ENCODE results near the gene WNT7B. TPM values are rescaled to one million over a fixed set of nuclear protein-coding genes. Genes with fewer than 3 reads are reported as not detected.

The WNT7B gene
- total and polyA plus RNA-seq, 2 donors (not counting 1 experiment from before 2014, with no cell fraction given), result 0.22 to 0.67 TPM

DNA sequence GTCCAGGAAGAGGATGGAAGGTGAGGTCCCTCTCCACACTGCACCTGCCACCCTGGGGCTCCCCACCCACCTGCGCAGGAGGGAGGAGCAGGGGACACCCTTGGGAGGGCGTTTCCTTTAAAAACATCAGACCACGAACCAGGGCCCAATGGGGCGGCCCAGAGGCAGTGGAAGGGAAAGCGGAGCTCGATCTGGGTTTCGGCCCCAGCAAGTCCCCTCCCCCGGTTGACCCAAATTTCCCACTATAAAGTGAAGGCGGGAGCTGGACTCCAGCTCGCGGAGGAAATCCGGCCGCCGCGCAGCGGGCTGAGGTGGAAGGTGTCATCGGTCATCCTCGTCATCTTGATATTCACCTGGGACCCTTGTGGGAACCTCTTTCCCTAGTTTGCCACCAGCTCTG lies 99.3 kb downstream of the WNT7B start:
- H4K20me1 ChIP-seq (ENCODE audit: control insufficient read depth, insufficient read depth, low read length, poor library complexity, severe bottlenecking), result no peaks in the 10 kb centered on the region
- H3K27me3 Mint-ChIP-seq, result peaks cover 28% of the 10 kb centered on the region
- no peak overlapping the region for H2AFZ ChIP-seq (ENCODE audit: insufficient read depth, low read depth, low read length, poor library complexity, severe bottlenecking)
- H3K4me3 ChIP-seq (ENCODE audit: control extremely low read depth in 1 of 5, extremely low read depth in 1 of 5, insufficient read depth in 1 of 5, low read depth in 2 of 5, low read length in 4 of 5), result no peak overlapping the region
- H3K9me3 ChIP-seq (ENCODE audit: control extremely low read depth in 1 of 3, control insufficient read depth in 2 of 3, insufficient read depth in 1 of 3, low read length in 2 of 3), result peaks cover 0 to 7% (median 3%) of the 10 kb centered on the region in 3 donors
- intact Hi-C loops (cut with micrococcal nuclease), result no loop called here
- peaks cover 4% of the 10 kb centered on the region for H3K9me3 Mint-ChIP-seq (ENCODE audit: insufficient read depth)
- ChIA-PET CTCF (no interaction called here), POLR2A (no interaction called here)
- H3K27ac Mint-ChIP-seq, result no peak overlapping the region
- ATAC-seq (ENCODE audit: low read depth) (no peak), DNase-seq (no peak)
- no peak overlapping the region for H3K4me3 Mint-ChIP-seq
- H3K27me3 ChIP-seq (replicated peaks in 1 of 4; ENCODE audit: control extremely low read depth in 1 of 4, control insufficient read depth in 3 of 4, insufficient read depth in 4 of 4, low read length in 3 of 4), result peaks cover 0 to 44% (median 5%) of the 10 kb centered on the region in 4 experiments
- no peaks in the 10 kb centered on the region for H3K79me2 ChIP-seq (ENCODE audit: control insufficient read depth, insufficient read depth, low read length)
- WGBS (ENCODE audit: insufficient coverage), result 50% methylated on average over 18 of the region's 18 CpGs
- no peak overlapping the region for H3K27ac ChIP-seq (ENCODE audit: low read length in 2 of 2)
- TF ChIP-seq, protein P1, sequence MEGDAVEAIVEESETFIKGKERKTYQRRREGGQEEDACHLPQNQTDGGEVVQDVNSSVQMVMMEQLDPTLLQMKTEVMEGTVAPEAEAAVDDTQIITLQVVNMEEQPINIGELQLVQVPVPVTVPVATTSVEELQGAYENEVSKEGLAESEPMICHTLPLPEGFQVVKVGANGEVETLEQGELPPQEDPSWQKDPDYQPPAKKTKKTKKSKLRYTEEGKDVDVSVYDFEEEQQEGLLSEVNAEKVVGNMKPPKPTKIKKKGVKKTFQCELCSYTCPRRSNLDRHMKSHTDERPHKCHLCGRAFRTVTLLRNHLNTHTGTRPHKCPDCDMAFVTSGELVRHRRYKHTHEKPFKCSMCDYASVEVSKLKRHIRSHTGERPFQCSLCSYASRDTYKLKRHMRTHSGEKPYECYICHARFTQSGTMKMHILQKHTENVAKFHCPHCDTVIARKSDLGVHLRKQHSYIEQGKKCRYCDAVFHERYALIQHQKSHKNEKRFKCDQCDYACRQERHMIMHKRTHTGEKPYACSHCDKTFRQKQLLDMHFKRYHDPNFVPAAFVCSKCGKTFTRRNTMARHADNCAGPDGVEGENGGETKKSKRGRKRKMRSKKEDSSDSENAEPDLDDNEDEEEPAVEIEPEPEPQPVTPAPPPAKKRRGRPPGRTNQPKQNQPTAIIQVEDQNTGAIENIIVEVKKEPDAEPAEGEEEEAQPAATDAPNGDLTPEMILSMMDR (IDR thresholded peaks at IDR 0.05), result no peak
- no peak for TF ChIP-seq EZH2 (IDR thresholded peaks at IDR 0.05; ENCODE audit: borderline replicate concordance, insufficient read depth, low read depth, low read length, poor library complexity, severe bottlenecking)
- H3K4me1 Mint-ChIP-seq, result peaks cover 1% of the 10 kb centered on the region
- H3K36me3 ChIP-seq (replicated peaks in 1 of 2; ENCODE audit: control extremely low read depth in 1 of 2, control insufficient read depth in 1 of 2, extremely low read depth in 1 of 2, insufficient read depth in 2 of 2, low read length in 1 of 2), result no peaks in the 10 kb centered on the region
- no peak overlapping the region for H3K4me2 ChIP-seq (replicated peaks; ENCODE audit: low read depth, low read length, poor library complexity, severe bottlenecking)
- H3K9ac ChIP-seq (ENCODE audit: low read length), result no peak overlapping the region
- peaks cover 0 to 6% of the 10 kb centered on the region in 2 donors for H3K4me1 ChIP-seq (ENCODE audit: control insufficient read depth in 2 of 2, insufficient read depth in 2 of 2, low read length in 2 of 2)

DNA sequence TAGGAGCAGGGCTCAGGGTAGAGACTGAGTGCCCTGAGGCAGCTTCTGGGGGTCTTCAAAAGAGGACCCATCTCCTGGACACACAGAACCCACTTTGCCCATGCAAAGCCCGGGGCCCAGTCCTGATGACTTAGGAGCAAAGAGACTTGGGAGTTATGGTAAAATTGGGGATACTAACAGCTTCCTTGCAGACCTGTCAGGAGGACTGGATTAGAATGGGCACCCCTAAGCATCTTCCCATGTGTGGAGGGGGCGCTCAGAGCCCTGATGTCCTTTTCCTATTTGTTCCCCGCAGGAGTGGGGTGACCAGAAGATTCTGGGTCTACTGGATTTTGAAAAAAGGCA lies 100.0 kb downstream of the WNT7B start:
- CTCF ChIA-PET, result interaction anchor here (5.6 kb wide), 1 partner anchor 13 kb away, joined by 31 read pairs; no protein-coding TSS in a partner anchor

More for the DNA sequence above, 100.0 kb downstream of the WNT7B start:
- no peak overlapping the region for H3K27ac Mint-ChIP-seq
- Histone ChIP-seq H3K27me3 (replicated peaks in 1 of 4; ENCODE audit: control extremely low read depth in 1 of 4, control insufficient read depth in 3 of 4, insufficient read depth in 4 of 4, low read length in 3 of 4) (peaks cover 0 to 39% (median 5%) of the 10 kb centered on the region in 4 experiments), H3K79me2 (ENCODE audit: control insufficient read depth, insufficient read depth, low read length) (no peaks in the 10 kb centered on the region), H3K9ac (ENCODE audit: low read length) (no peak overlapping the region), H3K4me2 (replicated peaks; ENCODE audit: low read depth, low read length, poor library complexity, severe bottlenecking) (no peak overlapping the region), H3K4me3 (ENCODE audit: control extremely low read depth in 1 of 5, extremely low read depth in 1 of 5, insufficient read depth in 1 of 5, low read depth in 2 of 5, low read length in 4 of 5) (no peak overlapping the region), H4K20me1 (ENCODE audit: control insufficient read depth, insufficient read depth, low read length, poor library complexity, severe bottlenecking) (no peaks in the 10 kb centered on the region), H3K27ac (ENCODE audit: low read length in 2 of 2) (no peak overlapping the region), H3K4me1 (ENCODE audit: control insufficient read depth in 2 of 2, insufficient read depth in 2 of 2, low read length in 2 of 2) (peaks cover 0 to 6% of the 10 kb centered on the region in 2 donors), H3K36me3 (replicated peaks in 1 of 2; ENCODE audit: control extremely low read depth in 1 of 2, control insufficient read depth in 1 of 2, extremely low read depth in 1 of 2, insufficient read depth in 2 of 2, low read length in 1 of 2) (no peaks in the 10 kb centered on the region), H2AFZ (ENCODE audit: insufficient read depth, low read depth, low read length, poor library complexity, severe bottlenecking) (no peak overlapping the region), H3K9me3 (ENCODE audit: control extremely low read depth in 1 of 3, control insufficient read depth in 2 of 3, insufficient read depth in 1 of 3, low read length in 2 of 3) (peaks cover 0 to 12% (median 9%) of the 10 kb centered on the region in 3 donors)
- no peak overlapping the region for H3K4me3 Mint-ChIP-seq
- intact Hi-C loops (cut with micrococcal nuclease), result no loop called here
- peaks cover 5% of the 10 kb centered on the region for H3K9me3 Mint-ChIP-seq (ENCODE audit: insufficient read depth)
- POLR2A ChIA-PET, result no interaction called here
- peaks cover 1% of the 10 kb centered on the region for H3K4me1 Mint-ChIP-seq
- TF ChIP-seq, protein P1 (IDR thresholded peaks at IDR 0.05), result no peak
- TF ChIP-seq EZH2 (IDR thresholded peaks at IDR 0.05; ENCODE audit: borderline replicate concordance, insufficient read depth, low read depth, low read length, poor library complexity, severe bottlenecking), result no peak
- ATAC-seq (ENCODE audit: low read depth) (no peak), DNase-seq (no peak)
- H3K27me3 Mint-ChIP-seq, result peaks cover 24% of the 10 kb centered on the region
- 78% methylated on average over 3 of the region's 3 CpGs for WGBS (ENCODE audit: insufficient coverage)

Measured in B cell (primary cell).